Measurements from ENCODE around the gene TKFC.
A peak's percentile ranks its signal among the peaks of the same experiment; 100 is the strongest.

TKFC gene

GRCh38 chr11:61345170-61345610, 12.2 kb downstream of the TKFC start:
- no peak for DNase-seq (ENCODE audit: low read depth)

- DNase-seq (ENCODE audit: low read depth) = no peak
Measured at GRCh38 chr11:61345954-61346843, 13.2 kb downstream of the TKFC start.

GRCh38 chr11:61347916-61348461, 15.0 kb downstream of the TKFC start:
- DNase-seq (ENCODE audit: low read depth) = no peak

GRCh38 chr11:61349189-61349751, 16.2 kb downstream of the TKFC start:
- no peak for DNase-seq (ENCODE audit: low read depth)

GRCh38 chr11:61349916-61350315, 16.9 kb downstream of the TKFC start:
- no peak for DNase-seq (ENCODE audit: low read depth)

- DNase-seq (ENCODE audit: low read depth) = no peak
Measured at GRCh38 chr11:61350336-61350735, 17.3 kb downstream of the TKFC start.

GRCh38 chr11:61350803-61351202, 17.8 kb downstream of the TKFC start:
- DNase-seq (ENCODE audit: low read depth) = no peak

GRCh38 chr11:61352038-61352437, 19.0 kb downstream of the TKFC start:
- DNase-seq (ENCODE audit: low read depth) = no peak

GRCh38 chr11:61353131-61354067, 20.4 kb downstream of the TKFC start:
- no peak for DNase-seq (ENCODE audit: low read depth)

- DNase-seq (ENCODE audit: low read depth) = no peak
Measured at GRCh38 chr11:61354208-61354607, 21.2 kb downstream of the TKFC start.

- DNase-seq (ENCODE audit: low read depth) = no peak
Measured at GRCh38 chr11:61356706-61357105, 23.7 kb downstream of the TKFC start.

GRCh38 chr11:61357233-61357893, 24.3 kb downstream of the TKFC start:
- DNase-seq (ENCODE audit: low read depth) = no peak

- no peak for DNase-seq (ENCODE audit: low read depth)
Measured at GRCh38 chr11:61357894-61358239, 24.8 kb downstream of the TKFC start.

- DNase-seq (ENCODE audit: low read depth) = no peak
Measured at GRCh38 chr11:61358566-61358965, 25.5 kb downstream of the TKFC start.

- DNase-seq (ENCODE audit: low read depth) = no peak
Measured at GRCh38 chr11:61359516-61359915, 26.5 kb downstream of the TKFC start.

GRCh38 chr11:61361237-61361740, 28.3 kb downstream of the TKFC start:
- DNase-seq (ENCODE audit: low read depth) = no peak

GRCh38 chr11:61361741-61362541, 28.9 kb downstream of the TKFC start, which contains the start of the genes CYB561A3 and TMEM138:
TSS of gene CYB561A3 (minus strand) at chr11:61361882. CDS start at chr11:61356713, 5,169 bp downstream.
TSS of gene TMEM138 (plus strand) at chr11:61362374. CDS start at chr11:61364391, 2,017 bp downstream.
- peak; percentile 65 for DNase-seq (ENCODE audit: low read depth)

- DNase-seq (ENCODE audit: low read depth) = no peak
Measured at GRCh38 chr11:61362542-61362875, 29.5 kb downstream of the TKFC start.

- no peak for DNase-seq (ENCODE audit: low read depth)
Measured at GRCh38 chr11:61364012-61364675, 31.1 kb downstream of the TKFC start.

- no peak for DNase-seq (ENCODE audit: low read depth)
Measured at GRCh38 chr11:61367406-61367805, 34.4 kb downstream of the TKFC start.

Measured in GM04503 (cell line).